T-helper 2 cell treated with Interferon-gamma antibody and Interleukin-4, amounts not matched to agents 5 μg/mL and 100 μg/mL, for 36 hours (primary cell): ENCODE data around the gene MYZAP.

ENCODE experiments used
- DNase-seq: peaks from one replicate; pipeline ENCODE4 v3.0.0; 2021; ENCODE audit warnings: low spot score
- H3K27ac Mint-ChIP-seq: one replicate; pipeline ENCODE4 v1.8.0; 2021; ENCODE audit warnings: mild to moderate bottlenecking, mixed read lengths
- H3K27me3 Mint-ChIP-seq: one replicate; pipeline ENCODE4 v1.8.0; 2021; ENCODE audit warnings: low read depth, mixed read lengths
- H3K36me3 Mint-ChIP-seq: one replicate; pipeline ENCODE4 v1.8.0; 2021; ENCODE audit warnings: low read depth, mixed read lengths
- H3K4me1 Mint-ChIP-seq: one replicate; pipeline ENCODE4 v1.8.0; 2021; ENCODE audit warnings: low read depth, mixed read lengths
- H3K4me3 Mint-ChIP-seq: one replicate; pipeline ENCODE4 v1.8.0; 2022; ENCODE audit warnings: mild to moderate bottlenecking, moderate library complexity, mixed read lengths
- H3K9me3 Mint-ChIP-seq: one replicate; pipeline ENCODE4 v1.8.0; 2021; ENCODE audit warnings: mixed read lengths

The MYZAP gene

DNA sequence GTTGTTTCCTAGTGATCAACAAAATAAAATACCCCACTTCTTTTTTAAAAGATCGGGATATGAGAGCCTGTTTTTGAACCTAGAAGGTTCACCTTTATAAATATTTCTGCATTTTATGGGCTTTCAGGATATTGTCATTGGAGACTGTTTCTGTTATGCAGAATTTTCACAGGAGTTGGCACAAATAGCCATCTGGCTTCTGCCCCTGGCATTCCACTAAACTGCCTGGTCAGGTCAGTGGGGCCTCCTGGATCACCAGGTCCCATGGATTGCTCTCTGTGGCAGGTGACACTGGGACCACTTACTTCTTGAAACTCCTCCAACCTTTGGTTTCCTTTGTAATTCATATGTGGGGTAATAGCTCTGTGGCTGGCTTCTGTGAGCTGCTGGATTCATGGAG lies 89.3 kb downstream of the MYZAP start:
- Mint-ChIP-seq H3K27ac (no peak overlapping the region), H3K36me3 (no peaks in the 10 kb centered on the region), H3K4me1 (peaks cover 9% of the 10 kb centered on the region), H3K4me3 (no peak overlapping the region), H3K27me3 (no peaks in the 10 kb centered on the region), H3K9me3 (no peaks in the 10 kb centered on the region)
- DNase-seq = no peak

DNA sequence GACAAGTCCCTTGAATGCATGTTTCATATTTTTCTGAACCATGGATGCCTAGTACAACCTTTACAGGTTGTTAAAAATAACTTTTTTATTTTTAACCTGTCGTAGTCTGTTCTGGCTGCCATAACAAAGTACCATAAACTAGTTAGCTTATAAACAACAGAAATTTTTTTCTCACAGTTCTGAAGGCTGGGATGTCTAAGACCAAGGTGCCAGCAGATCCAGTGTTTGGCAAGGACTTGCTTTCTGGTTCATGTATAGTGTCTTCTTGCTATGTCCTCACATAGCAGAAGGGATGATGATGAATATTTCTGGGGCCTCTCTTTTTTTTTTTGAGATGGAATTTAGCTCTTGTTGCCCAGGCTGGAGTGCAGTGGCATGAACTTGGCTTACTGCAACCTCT lies 91.8 kb downstream of the MYZAP start:
- H3K36me3 Mint-ChIP-seq = no peaks in the 10 kb centered on the region
- H3K27ac Mint-ChIP-seq = no peak overlapping the region
- H3K27me3 Mint-ChIP-seq = no peaks in the 10 kb centered on the region
- DNase-seq = no peak
- no peaks in the 10 kb centered on the region for H3K9me3 Mint-ChIP-seq
- peaks cover 11% of the 10 kb centered on the region for H3K4me1 Mint-ChIP-seq
- no peak overlapping the region for H3K4me3 Mint-ChIP-seq

DNA sequence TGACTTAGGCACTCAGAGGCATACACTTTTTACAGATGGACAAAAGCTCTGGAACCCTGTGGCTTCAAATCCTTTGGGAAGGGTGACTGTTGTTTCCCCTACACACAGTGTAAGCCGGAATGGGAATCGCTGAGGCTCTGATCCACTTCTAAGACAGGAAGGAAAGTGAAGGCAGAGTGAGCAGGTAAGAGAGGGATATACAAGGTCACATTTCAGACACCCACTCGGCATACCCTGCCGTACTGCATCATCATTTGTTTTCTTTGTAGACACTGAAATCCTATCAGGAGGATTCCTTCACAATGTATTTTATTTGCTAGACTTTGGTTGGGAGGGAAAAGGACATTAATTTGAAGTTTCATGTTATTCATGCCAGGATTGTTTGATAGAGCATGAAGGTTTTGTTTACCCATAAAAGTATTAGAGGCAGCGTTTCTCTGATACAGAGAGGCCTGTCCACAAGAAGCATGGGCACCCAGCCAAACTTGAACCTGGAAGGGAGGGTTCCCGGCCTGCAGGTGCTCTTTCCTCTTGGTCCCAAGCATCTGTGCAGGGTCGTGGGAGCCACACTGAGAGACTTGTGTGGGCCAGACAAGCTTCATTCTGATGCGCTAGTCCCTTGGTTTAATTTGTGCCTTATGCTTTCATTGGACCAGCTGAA lies 92.9 kb downstream of the MYZAP start:
- no peaks in the 10 kb centered on the region for H3K36me3 Mint-ChIP-seq
- no peak overlapping the region for H3K4me3 Mint-ChIP-seq
- no peaks in the 10 kb centered on the region for H3K27me3 Mint-ChIP-seq
- no peak for DNase-seq
- no peak overlapping the region for H3K27ac Mint-ChIP-seq
- H3K4me1 Mint-ChIP-seq = peaks cover 11% of the 10 kb centered on the region
- no peaks in the 10 kb centered on the region for H3K9me3 Mint-ChIP-seq

DNA sequence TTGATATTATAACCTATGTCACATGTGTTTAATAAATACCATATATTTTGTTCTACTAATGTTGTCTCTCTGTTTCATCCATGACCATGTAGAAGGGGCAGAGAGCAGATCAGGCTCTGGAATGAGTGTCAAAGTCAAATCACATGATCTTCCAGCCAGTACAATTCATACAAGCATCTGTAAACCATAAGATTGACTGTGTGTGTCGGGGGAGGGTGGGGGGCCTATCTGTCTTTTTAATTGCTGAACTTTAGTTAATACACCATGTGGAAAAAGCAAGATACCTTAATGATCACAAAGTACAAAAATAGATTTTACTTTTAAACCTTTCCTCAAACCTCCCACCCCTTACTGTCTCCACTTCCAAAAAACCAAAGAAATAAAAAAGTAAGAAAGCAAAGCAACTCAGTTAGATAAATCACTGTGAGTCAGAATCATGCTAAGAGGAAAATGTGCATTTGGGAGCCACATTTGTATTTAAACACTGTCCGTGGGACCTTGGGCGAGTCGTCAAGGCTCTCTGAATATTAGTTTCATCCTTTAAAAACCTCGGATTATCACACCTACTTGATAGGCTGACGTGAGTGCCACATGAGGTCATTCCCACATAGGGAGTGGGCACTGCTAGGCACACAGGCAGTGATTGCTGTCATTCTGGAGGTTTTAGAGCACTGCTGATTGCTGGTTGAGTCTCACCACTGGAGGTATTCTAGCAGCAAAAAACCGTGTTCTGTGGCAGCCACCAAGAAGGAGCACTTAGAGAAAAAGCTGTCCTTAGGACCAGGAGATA lies 93.8 kb downstream of the MYZAP start:
- H3K4me1 Mint-ChIP-seq = peaks cover 5% of the 10 kb centered on the region
- no peak overlapping the region for H3K27ac Mint-ChIP-seq
- H3K4me3 Mint-ChIP-seq = no peak overlapping the region
- H3K9me3 Mint-ChIP-seq = no peaks in the 10 kb centered on the region
- no peak for DNase-seq
- no peaks in the 10 kb centered on the region for H3K36me3 Mint-ChIP-seq
- no peaks in the 10 kb centered on the region for H3K27me3 Mint-ChIP-seq

DNA sequence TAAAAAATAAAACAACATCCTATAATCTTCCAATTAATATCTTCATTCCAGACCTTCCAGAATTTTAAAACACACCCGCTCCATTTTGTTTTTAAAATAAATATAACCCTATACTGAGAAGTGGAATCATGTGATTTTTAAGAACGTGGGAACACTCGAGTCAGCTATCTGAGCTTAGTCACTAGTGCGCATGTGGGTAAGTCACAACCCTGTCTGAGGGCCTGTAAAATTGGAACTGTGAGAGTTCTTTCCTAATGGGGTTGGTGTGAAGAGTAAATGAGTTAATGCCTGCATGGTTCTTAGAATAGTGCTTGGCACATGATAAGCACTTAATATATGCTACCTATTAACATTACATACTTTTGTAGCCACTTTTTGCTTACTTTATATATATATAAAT lies 95.0 kb downstream of the MYZAP start:
- Mint-ChIP-seq H3K27ac (no peak overlapping the region), H3K9me3 (no peaks in the 10 kb centered on the region), H3K36me3 (no peaks in the 10 kb centered on the region), H3K27me3 (no peaks in the 10 kb centered on the region), H3K4me3 (no peak overlapping the region), H3K4me1 (peaks cover 2% of the 10 kb centered on the region)
- DNase-seq = no peak

DNA sequence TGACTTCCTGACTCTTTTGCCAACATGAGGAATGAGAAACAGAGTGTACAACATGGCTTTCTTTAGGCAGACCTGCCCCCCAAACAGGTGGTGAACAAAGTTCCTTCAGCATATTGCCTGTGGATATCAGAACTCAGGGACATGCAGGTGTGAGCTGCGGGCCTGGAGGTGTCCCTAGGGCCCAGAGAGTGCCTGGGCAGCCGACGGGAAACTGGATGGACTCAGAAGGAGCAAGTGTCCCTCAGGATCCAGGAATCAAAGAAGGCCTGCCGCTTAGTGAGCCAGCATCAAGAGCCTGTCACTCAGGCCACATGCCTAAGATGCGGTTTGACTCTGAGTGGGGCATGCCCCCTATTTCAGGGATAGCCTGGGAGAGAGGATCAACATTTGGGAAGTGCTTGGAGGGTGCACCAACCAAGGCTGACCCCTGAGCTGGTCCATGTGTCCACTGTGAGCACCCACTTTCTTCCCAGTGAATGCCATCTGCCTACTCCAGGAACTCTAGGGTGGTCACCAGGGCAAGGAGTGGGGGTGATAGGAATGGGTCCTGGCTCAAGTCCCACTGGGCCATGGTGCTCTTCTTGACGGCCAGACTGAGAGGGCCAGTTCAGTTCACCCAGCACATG lies 98.8 kb downstream of the MYZAP start:
- Mint-ChIP-seq H3K27ac (no peak overlapping the region), H3K9me3 (no peaks in the 10 kb centered on the region), H3K4me3 (no peak overlapping the region), H3K36me3 (no peaks in the 10 kb centered on the region), H3K4me1 (peaks cover 6% of the 10 kb centered on the region), H3K27me3 (peaks cover 7% of the 10 kb centered on the region)
- DNase-seq = no peak

DNA sequence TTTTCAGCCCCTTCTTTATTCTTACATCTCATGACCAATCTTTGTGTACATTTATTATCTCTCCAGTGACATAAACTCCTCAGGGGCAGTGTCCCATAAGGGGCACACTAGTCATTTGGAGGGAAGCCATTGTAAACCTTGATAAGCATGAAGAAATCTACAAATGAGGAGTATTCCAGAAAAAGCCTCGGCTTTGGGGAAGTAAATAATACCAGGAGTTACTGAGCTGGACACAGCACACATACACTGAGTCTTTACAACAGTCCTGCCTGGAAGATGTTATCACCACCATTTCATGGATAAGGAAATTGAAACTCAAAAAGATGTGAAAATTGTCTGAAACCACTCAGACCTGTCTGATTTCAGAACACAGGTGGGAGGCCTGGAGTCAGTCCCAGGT lies 99.4 kb downstream of the MYZAP start:
- no peaks in the 10 kb centered on the region for H3K9me3 Mint-ChIP-seq
- H3K4me3 Mint-ChIP-seq = no peak overlapping the region
- DNase-seq = no peak
- peaks cover 6% of the 10 kb centered on the region for H3K4me1 Mint-ChIP-seq
- no peak overlapping the region for H3K27ac Mint-ChIP-seq
- peaks cover 8% of the 10 kb centered on the region for H3K27me3 Mint-ChIP-seq
- no peaks in the 10 kb centered on the region for H3K36me3 Mint-ChIP-seq

DNA sequence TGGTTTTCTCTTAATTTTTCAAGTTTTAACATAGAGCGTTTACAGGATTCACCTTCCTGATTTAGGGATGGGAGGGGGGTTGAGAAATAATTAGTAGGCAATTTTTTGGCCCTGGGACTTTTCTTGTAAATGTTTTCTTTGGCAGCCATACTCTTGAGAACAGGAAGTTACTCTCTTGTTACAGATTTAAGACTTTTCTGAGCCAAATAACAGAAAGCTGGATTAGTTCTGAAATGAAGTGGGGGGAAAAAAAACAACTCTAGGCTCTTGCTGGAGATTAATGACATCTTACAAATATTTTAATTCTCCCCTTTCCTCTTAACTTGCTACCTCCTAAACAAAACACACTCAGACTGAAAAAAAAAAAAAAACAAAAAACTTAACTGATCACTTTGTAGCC lies 101.0 kb downstream of the MYZAP start:
- no peaks in the 10 kb centered on the region for H3K36me3 Mint-ChIP-seq
- H3K27ac Mint-ChIP-seq = no peak overlapping the region
- no peak overlapping the region for H3K4me3 Mint-ChIP-seq
- H3K4me1 Mint-ChIP-seq = peaks cover 4% of the 10 kb centered on the region
- no peaks in the 10 kb centered on the region for H3K9me3 Mint-ChIP-seq
- DNase-seq = no peak
- peaks cover 12% of the 10 kb centered on the region for H3K27me3 Mint-ChIP-seq

DNA sequence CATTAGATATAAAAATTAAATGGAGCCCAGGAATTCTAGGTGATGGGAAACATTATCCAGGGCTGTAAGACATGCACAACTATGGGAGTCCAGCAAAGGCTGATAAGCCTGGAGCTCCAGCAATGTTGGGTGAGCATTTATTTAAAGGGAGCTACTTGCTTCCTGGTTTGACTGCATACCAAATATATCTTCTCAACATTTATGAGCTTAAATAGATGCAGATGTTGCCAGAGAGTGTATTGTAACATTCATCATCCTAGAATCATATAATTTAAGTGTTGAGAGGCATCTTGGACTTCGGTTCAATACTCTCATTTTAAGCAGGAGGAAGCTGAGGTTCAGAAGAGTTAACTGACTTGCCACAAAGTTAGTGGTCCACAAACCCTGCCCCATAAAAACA lies 102.6 kb downstream of the MYZAP start:
- H3K4me3 Mint-ChIP-seq = no peak overlapping the region
- H3K27ac Mint-ChIP-seq = no peak overlapping the region
- H3K27me3 Mint-ChIP-seq = peaks cover 20% of the 10 kb centered on the region
- H3K4me1 Mint-ChIP-seq = peaks cover 4% of the 10 kb centered on the region
- no peaks in the 10 kb centered on the region for H3K9me3 Mint-ChIP-seq
- H3K36me3 Mint-ChIP-seq = no peaks in the 10 kb centered on the region
- no peak for DNase-seq

DNA sequence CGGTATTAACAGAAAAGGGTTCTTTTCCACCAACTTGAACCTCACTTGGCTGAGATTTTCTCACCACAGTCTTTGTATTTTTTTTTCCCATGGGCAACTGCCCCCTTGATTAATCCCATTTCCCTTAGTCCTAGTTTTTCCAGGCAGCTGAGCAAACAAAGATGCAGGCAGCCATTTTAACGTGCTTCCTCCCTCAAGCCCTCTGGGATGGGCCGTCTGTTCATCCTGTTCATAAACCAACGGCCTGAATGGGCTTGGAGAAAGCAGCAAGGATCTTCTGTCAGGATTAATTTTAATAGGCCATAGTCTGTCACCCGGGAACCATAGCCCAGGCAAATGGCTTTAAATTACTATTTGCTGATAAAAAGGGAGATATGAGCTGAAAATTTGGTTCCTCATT lies 104.4 kb downstream of the MYZAP start:
- Mint-ChIP-seq H3K36me3 (no peaks in the 10 kb centered on the region), H3K9me3 (no peaks in the 10 kb centered on the region), H3K4me1 (peaks cover 4% of the 10 kb centered on the region), H3K4me3 (no peak overlapping the region), H3K27ac (no peak overlapping the region), H3K27me3 (peaks cover 23% of the 10 kb centered on the region)
- no peak for DNase-seq

DNA sequence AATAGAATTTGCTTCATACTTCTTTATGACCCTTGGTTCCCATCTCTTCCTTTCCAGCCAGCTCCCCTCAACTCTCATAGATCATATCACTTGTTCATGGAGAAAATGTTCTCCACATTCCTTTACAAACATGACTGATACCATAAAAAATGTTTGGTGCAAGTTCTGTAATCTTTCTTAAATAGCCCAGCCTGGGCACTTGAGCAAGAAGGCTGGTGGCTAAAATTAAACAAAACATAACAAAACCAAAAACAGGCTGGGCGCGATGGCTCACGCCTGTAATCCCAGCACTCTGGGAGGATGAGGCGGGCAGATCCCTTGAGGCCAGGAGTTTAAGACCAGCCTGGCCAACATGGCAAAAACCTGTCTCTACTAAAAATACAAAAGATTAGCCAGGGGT lies 105.9 kb downstream of the MYZAP start:
- Mint-ChIP-seq H3K27ac (no peak overlapping the region), H3K27me3 (peaks cover 28% of the 10 kb centered on the region), H3K36me3 (no peaks in the 10 kb centered on the region), H3K4me1 (peaks cover 4% of the 10 kb centered on the region), H3K4me3 (no peak overlapping the region), H3K9me3 (no peaks in the 10 kb centered on the region)
- DNase-seq = no peak

DNA sequence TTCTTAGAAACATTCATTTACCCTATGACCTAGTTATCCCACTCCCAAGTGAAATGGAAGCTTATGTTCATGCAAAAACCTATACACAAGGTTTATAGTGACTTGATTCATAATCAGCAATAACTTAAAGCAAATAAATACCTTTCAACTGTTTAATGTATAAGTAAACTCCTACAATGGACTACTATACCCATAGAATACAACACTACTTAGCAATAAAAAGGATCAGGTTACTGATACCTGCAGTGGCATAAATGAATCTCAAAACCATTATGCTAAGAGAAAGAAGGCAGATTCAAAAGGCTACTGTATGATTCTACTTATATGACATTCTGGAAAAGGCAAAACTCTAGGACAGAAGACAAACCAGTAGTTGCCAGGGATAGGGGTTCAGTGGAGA lies 106.5 kb downstream of the MYZAP start:
- Mint-ChIP-seq H3K9me3 (no peaks in the 10 kb centered on the region), H3K27me3 (peaks cover 29% of the 10 kb centered on the region), H3K27ac (no peak overlapping the region), H3K4me3 (no peak overlapping the region), H3K36me3 (no peaks in the 10 kb centered on the region), H3K4me1 (peaks cover 9% of the 10 kb centered on the region)
- no peak for DNase-seq

DNA sequence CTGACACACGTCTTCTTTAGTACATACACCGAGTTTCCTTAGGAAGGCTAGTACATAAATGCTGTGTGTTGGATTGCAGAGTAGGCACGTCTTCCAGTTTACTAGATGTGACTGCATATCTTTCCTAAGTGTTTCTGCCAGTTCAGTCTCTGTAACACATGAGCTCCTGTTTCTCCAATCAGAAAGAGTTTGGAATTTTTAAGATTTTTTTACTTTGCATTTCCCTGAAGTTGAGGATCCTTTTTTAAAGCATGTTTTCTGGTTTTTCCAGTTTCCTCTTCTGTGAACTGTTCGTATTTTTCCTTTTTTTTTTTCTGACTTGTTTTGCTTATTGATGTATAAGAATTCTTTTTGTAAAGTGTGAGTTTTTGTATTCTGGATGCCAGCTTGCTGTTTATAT lies 107.3 kb downstream of the MYZAP start:
- DNase-seq = no peak
- peaks cover 31% of the 10 kb centered on the region for H3K27me3 Mint-ChIP-seq
- H3K27ac Mint-ChIP-seq = no peak overlapping the region
- H3K36me3 Mint-ChIP-seq = no peaks in the 10 kb centered on the region
- H3K9me3 Mint-ChIP-seq = no peaks in the 10 kb centered on the region
- no peak overlapping the region for H3K4me3 Mint-ChIP-seq
- peaks cover 16% of the 10 kb centered on the region for H3K4me1 Mint-ChIP-seq

DNA sequence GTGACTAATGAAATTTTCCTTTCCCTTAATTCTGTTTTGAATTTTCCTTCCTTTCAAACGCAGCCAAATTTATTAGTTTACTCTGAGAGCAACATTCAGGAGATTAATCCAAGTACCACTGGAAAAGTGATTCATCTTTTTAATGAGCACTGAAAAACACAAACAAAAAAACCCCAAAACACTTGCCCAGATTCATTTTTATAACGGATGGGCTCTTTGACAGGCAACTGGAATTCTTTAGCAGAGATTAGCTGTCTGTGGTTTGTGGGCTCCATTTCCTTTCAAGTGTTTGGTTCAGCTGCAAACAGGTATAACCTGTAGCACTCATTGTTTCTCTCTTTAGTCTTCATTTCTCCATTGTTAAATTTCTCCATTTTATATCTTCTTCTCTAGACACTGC lies 111.7 kb downstream of the MYZAP start:
- Mint-ChIP-seq H3K27me3 (peaks cover 17% of the 10 kb centered on the region), H3K4me3 (no peak overlapping the region), H3K9me3 (no peaks in the 10 kb centered on the region), H3K36me3 (peaks cover 7% of the 10 kb centered on the region), H3K4me1 (peaks cover 35% of the 10 kb centered on the region), H3K27ac (no peak overlapping the region)
- DNase-seq = no peak
